SJSA1 (cell line): ENCODE results near the gene PIGS. TPM values are rescaled to one million over a fixed set of nuclear protein-coding genes. Genes with fewer than 3 reads are reported as not detected.

Experiments used
- DNase-seq, 2 experiments: peaks; one replicate each; pipeline ENCODE4 v3.0.0-alpha.2; 2015 to 2020; ENCODE audit warnings: low spot score in 2 of 2, low read depth in 1 of 2
- H3K27ac ChIP-seq: fragments of 250-450 bp; sonication (Bioruptor Pico); 2 replicates; pipeline ENCODE4 v1.5.1; 2020; ENCODE audit warnings: mild to moderate bottlenecking, moderate library complexity
- H3K27me3 ChIP-seq: fragments of 250-450 bp; sonication (Bioruptor Pico); replicated peaks from 2 replicates; pipeline ENCODE4 v1.5.1; 2020; ENCODE audit warnings: mild to moderate bottlenecking, moderate library complexity
- H3K36me3 ChIP-seq: fragments of 250-450 bp; sonication (Bioruptor Pico); 2 replicates; pipeline ENCODE4 v1.5.1; 2020; ENCODE audit warnings: mild to moderate bottlenecking
- H3K4me1 ChIP-seq: fragments of 250-450 bp; sonication (Bioruptor Pico); replicated peaks from 2 replicates; pipeline ENCODE4 v1.6.1; 2021; ENCODE audit warnings: mild to moderate bottlenecking
- H3K4me3 ChIP-seq: fragments of 250-450 bp; sonication (Bioruptor Pico); 2 replicates; pipeline ENCODE4 v1.5.1; 2020; ENCODE audit warnings: mild to moderate bottlenecking
- H3K9me3 ChIP-seq: fragments of 250-450 bp; sonication (Bioruptor Pico); replicated peaks from 2 replicates; pipeline ENCODE4 v1.5.1; 2020; ENCODE audit warnings: mild to moderate bottlenecking
- total RNA-seq: library from RNA; depleted of rRNA; stranded (reverse); fragments of >200 nt; shearing (Covaris generic); gene quantifications from 2 replicates; pipeline ENCODE4 v1.2.3, GENCODE V29; 2014

Gene PIGS
- total RNA-seq, 1 experiment from 2014 or later: 81.8 TPM

DNA sequence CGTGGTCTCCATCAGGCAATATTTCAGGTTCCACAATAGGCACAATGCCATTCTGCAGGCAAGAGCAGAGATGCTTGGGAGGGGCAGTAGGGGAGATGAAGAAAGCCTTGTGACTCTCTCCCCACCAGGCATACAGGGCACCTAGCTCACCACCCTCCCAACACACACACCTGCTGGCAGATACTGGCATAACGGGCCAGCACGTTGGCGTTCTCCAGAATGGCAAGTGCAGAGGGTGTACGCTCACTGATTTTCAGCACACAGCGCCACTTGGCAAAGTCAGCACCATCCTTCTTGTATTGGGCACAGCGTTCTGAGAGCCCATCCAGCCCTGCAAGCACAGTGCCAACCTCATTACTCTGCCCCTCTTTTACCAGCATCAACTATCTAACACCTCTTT lies 3.2 kb upstream of the PIGS start:
- Histone ChIP-seq H3K9me3 (no peaks in the 10 kb centered on the region), H3K36me3 (peaks cover 52% of the 10 kb centered on the region), H3K27ac (no peak overlapping the region), H3K4me1 (peaks cover 16% of the 10 kb centered on the region), H3K27me3 (no peaks in the 10 kb centered on the region), H3K4me3 (no peak overlapping the region)
- DNase-seq: no peak

DNA sequence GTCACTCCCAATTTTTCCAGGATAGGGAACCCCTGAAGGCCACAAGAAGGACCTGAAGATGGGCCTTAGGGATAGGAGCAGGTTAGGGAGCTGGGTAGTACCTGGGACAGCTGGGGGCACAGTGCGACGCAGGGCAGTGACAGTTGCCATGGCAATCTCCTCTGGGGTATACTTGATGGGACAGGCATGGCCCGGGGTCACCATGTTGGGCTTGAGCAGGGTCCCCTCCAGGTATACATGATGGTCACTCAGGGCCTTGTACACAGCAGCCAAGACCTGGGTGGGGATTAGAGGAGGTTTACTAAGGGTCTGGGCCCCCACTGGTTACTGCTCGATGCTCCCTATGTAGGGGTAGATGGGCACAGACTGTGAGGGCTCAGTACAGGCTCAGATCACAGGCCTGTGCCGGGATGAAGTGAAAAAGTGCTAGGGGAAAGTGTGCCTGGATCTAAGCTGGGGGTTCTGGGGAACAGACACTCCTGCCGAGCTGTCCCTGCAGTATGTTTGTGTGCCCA lies 2.7 kb upstream of the PIGS start:
- peaks cover 48% of the 10 kb centered on the region for H3K36me3 ChIP-seq
- DNase-seq: no peak
- H3K4me1 ChIP-seq: peaks cover 16% of the 10 kb centered on the region
- no peak overlapping the region for H3K4me3 ChIP-seq
- no peaks in the 10 kb centered on the region for H3K27me3 ChIP-seq
- H3K9me3 ChIP-seq: no peaks in the 10 kb centered on the region
- no peak overlapping the region for H3K27ac ChIP-seq

DNA sequence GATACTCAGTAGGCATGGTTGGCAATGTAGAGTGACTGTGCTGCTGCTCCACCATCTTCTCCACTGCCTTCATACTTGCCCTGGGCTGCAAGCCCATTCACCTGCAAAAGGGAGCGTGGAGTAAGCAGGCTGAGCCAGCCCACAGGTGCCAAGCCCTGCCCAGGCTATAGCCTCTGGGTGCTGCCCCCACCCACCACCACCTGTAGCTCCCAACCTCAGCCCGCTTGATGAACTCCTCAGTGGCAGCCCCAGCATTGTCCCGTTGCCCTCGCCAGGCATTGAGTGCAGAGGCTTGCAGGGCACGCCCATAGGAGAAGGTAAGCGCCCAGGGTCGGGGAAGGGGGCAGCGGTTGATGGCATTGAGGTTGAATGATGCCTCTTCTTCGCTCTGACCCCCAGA lies 2.2 kb upstream of the PIGS start:
- H3K36me3 ChIP-seq: peaks cover 43% of the 10 kb centered on the region
- H3K4me3 ChIP-seq: no peak overlapping the region
- H3K27me3 ChIP-seq: no peaks in the 10 kb centered on the region
- DNase-seq: no peak
- no peak overlapping the region for H3K27ac ChIP-seq
- H3K9me3 ChIP-seq: no peaks in the 10 kb centered on the region
- H3K4me1 ChIP-seq: peaks cover 16% of the 10 kb centered on the region

DNA sequence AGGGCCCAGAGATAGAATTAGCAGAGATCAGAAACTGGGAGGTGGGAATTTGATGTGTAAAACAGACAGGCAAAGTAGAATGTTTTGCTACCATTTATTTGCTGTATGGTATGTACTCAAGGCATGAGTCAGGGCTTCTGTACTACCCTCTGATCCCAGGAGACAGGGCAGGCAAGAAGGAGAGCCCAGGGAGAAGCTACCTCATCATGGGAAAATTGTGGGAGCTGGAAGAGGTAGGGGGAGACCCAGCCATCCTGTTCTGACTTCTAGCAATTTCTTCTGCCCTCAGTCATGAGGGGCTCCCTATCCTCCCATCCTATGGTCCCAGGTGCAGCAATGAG lies 1.7 kb upstream of the PIGS start:
- peaks cover 38% of the 10 kb centered on the region for H3K36me3 ChIP-seq
- no peaks in the 10 kb centered on the region for H3K27me3 ChIP-seq
- H3K27ac ChIP-seq: no peak overlapping the region
- no peak overlapping the region for H3K4me3 ChIP-seq
- DNase-seq: no peak
- no peaks in the 10 kb centered on the region for H3K9me3 ChIP-seq
- peaks cover 16% of the 10 kb centered on the region for H3K4me1 ChIP-seq

DNA sequence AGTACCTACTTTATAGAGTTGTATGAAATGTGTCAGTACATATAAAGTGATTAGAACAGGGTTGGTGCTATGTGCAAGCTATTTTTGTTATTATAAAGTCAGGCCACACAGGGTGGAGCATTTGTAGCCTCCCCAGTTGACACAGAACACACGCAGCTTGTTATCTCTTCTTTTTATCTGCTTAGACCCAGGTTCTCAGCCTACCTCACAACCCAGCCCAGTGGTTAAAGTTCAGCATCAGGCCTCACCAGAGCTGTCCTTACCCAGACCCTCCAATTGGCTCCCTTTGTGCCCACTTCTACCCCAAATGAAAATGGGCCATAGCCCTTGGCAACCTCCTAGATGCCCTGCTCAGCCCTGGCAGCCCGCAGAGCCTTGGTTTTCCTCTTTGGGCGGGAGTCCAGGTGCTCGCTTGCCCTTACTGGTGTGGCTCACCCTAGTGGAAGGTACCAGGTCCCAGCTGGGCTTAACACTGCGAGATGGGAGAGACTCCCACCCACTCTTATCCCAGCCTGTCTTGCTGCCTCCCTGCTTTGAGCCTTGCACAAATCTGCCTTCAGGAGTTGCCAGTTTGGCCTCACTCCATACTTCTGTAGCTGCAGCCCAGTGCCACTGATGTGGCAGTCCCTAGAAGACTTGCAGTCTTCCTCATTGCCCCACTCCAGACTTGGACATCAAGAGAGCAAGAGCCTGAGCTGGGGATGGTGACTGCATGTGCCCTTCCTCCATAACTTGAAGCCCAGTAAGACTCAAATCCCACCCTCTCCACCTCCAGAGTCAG lies 1.1 kb upstream of the PIGS start:
- peak overlapping the region; percentile 70; the same call in 1 of the 2 replicates for H3K4me3 ChIP-seq
- H3K36me3 ChIP-seq: peaks cover 34% of the 10 kb centered on the region
- no peak for DNase-seq
- H3K9me3 ChIP-seq: no peaks in the 10 kb centered on the region
- H3K27me3 ChIP-seq: no peaks in the 10 kb centered on the region
- no peak overlapping the region; the same call in 1 of the 2 replicates for H3K27ac ChIP-seq
- peaks cover 16% of the 10 kb centered on the region for H3K4me1 ChIP-seq

DNA sequence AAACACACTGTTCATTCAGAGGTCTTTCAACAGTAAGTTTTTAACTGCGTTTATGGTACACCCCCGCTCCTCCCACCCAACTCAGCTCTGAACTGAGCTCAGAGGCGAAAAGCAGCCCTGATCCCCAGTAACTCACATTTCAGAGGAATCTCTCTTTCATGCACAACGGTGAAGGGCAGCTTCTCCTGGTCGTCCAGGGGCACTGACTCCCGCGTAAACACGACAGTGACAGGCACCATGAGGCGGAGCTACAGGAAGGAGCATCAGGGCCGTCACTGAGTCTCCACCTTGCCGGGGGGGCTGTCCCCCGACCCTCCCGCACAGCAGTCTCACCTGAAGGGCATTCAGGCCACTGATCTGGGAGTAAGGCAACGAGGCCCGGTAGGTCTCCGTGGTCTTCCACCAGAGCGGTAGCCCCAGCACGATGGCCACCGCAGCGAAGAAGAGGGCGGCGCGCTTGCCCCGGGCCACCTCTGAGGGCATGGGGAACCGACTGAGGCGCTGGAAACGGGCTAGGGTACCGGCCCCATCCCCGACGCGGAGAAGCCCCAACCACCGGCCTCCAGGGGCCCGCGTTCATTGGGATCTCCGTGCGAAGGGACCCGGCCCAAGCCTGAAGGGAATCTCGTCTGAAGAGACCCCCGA lies 486 bp downstream of the PIGS start:
- no peaks in the 10 kb centered on the region for H3K27me3 ChIP-seq
- peak overlapping the region; percentile 18; the same call in 1 of the 2 replicates for H3K27ac ChIP-seq
- H3K36me3 ChIP-seq: peaks cover 29% of the 10 kb centered on the region
- peaks cover 10% of the 10 kb centered on the region for H3K4me1 ChIP-seq
- H3K4me3 ChIP-seq: peak overlapping the region; percentile 70
- peak in 1 of 2 experiments; percentile 26 for DNase-seq
- H3K9me3 ChIP-seq: no peaks in the 10 kb centered on the region

DNA sequence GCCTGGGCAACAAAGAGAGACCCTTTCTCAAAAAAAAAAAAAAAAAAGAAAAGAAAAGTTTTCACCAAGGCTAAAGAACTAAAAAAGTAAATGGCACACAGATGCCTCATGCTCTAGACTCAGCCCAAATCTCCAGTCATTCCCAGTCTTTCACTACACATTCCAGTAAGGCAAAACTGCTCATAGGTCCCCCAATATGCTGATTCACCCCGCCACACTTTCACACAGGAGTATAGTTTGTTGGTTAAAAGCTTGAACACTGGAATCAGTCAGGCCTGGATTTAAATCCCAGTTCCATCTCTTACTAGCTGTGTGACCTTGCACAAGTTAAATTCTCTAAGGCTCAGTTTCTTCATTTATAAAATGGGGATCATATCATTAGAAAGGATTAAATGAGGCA lies 1.9 kb downstream of the PIGS start:
- DNase-seq: no peak
- Histone ChIP-seq H3K36me3 (peaks cover 20% of the 10 kb centered on the region), H3K27ac (no peak overlapping the region), H3K4me1 (peaks cover 10% of the 10 kb centered on the region), H3K4me3 (no peak overlapping the region), H3K9me3 (no peaks in the 10 kb centered on the region), H3K27me3 (no peaks in the 10 kb centered on the region)

DNA sequence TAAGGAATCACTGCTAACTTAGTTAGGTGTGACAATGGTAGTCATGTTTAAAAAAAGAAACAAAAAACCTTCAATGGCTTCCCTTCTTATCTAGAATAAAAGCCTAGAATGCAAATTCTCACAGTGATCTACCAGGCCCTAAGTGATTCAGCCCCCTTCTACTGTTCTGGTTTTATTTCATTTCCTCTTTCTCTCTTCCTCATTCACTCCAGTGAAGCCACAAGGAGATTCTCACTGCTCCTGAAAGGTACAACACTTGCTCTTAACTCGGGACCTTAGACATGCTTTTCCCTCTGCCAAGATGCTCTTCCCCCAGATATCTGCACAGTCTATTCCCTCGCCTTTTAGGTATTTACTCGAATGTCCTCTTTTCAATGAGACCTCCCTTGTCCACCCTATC lies 3.7 kb downstream of the PIGS start:
- Histone ChIP-seq H3K27ac (no peak overlapping the region), H3K4me1 (peaks cover 17% of the 10 kb centered on the region), H3K4me3 (no peak overlapping the region), H3K9me3 (no peaks in the 10 kb centered on the region), H3K27me3 (no peaks in the 10 kb centered on the region), H3K36me3 (peaks cover 28% of the 10 kb centered on the region)
- DNase-seq: no peak

DNA sequence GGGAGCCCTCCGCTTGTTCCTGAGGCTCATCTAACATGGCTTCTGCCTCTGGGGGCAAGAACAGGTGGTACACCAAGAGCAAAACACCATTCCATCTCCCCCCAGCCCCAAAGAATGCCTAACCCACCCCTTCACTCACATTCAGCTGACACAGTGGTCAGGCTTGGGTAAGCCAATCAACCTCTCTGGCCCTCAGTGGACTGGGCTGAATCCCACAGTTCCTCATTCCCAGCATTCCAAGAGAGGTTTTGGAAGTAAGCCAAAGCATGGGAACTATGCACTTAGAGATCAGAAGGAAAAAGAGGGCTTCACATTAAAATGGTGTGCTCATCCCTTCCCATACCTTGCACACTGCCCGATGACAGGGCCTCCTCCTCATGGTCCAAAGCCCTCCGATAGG lies 7.8 kb downstream of the PIGS start:
- no peak overlapping the region for H3K4me3 ChIP-seq
- DNase-seq: peak in 1 of 2 experiments; percentile 62

DNA sequence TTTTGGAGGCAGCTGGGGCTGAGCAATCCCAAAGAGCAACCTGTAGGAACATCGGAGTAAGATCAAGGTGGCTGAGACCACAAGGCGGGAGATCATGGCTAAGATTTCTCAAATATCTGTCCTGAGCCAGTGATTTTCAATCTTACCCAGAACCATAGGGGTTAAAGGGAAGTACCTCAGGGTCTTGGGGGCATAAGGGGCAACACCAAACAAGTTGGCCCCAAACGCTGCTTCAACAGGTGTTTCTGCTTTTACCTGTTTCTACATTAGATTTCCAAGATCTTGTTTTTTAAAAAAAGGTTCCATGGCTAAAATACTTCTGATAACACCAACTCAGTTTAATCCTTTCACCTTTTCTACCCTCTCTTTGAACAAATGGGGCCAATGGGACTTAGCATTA lies 16.3 kb downstream of the PIGS start:
- H3K4me3 ChIP-seq: no peak overlapping the region
- H3K27me3 ChIP-seq: no peaks in the 10 kb centered on the region
- peaks cover 66% of the 10 kb centered on the region for H3K36me3 ChIP-seq
- H3K4me1 ChIP-seq: peaks cover 8% of the 10 kb centered on the region
- no peak overlapping the region for H3K27ac ChIP-seq
- DNase-seq: no peak
- no peaks in the 10 kb centered on the region for H3K9me3 ChIP-seq

More for the DNA sequence above, 7.8 kb downstream of the PIGS start:
- peaks cover 8% of the 10 kb centered on the region for H3K4me1 ChIP-seq
- no peaks in the 10 kb centered on the region for H3K27me3 ChIP-seq
- no peak overlapping the region for H3K27ac ChIP-seq
- no peaks in the 10 kb centered on the region for H3K9me3 ChIP-seq
- peaks cover 52% of the 10 kb centered on the region for H3K36me3 ChIP-seq

DNA sequence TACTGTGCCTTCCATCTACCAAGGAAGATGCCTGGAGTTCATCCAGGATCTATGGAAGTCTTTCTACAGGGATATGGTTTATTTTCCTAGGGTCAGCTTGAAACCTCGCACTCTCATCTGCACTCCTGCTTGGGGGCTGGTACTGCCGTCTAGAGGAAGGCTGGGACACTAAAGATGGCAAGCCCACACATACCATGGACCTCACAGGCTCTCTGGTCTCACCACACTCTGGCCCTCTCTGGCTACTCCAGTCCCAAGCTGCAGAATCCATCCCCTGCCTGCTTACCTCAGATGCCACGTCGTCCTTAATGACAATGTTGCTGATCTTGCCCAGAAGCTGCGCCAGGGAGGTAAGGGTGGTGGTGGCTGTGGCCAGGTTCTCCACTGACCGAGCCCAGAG lies 16.8 kb downstream of the PIGS start:
- Histone ChIP-seq H3K36me3 (peaks cover 61% of the 10 kb centered on the region), H3K27me3 (no peaks in the 10 kb centered on the region), H3K27ac (no peak overlapping the region), H3K9me3 (no peaks in the 10 kb centered on the region), H3K4me1 (peaks cover 8% of the 10 kb centered on the region), H3K4me3 (no peak overlapping the region)
- DNase-seq: no peak

DNA sequence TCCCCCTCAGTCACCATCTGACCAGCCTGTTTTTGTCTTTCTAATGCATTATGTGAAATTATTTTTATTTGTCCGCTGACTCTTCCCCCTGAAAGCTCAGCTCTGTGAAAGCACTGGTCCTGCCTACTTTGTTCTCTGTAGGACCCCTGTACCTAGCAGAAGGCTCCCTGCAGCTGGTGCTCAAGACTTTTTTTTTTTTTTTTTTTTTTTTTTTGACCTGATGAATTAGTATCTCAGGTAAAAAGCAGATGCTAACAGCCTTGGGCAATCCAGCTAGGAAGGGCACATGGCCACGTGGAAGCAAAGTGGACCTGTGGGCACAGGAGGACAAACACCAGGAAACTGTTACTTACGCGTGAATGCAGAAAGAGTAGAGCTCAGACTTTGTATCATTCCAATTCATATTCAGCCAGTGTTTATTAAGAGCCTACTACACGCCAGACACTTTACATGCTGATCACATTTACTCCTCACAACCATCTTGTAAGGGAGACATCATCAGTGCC lies 18.3 kb downstream of the PIGS start:
- DNase-seq: no peak
- Histone ChIP-seq H3K9me3 (no peaks in the 10 kb centered on the region), H3K36me3 (peaks cover 50% of the 10 kb centered on the region), H3K4me1 (peaks cover 8% of the 10 kb centered on the region), H3K4me3 (peak overlapping the region; percentile 95), H3K27me3 (no peaks in the 10 kb centered on the region), H3K27ac (no peak overlapping the region)

DNA sequence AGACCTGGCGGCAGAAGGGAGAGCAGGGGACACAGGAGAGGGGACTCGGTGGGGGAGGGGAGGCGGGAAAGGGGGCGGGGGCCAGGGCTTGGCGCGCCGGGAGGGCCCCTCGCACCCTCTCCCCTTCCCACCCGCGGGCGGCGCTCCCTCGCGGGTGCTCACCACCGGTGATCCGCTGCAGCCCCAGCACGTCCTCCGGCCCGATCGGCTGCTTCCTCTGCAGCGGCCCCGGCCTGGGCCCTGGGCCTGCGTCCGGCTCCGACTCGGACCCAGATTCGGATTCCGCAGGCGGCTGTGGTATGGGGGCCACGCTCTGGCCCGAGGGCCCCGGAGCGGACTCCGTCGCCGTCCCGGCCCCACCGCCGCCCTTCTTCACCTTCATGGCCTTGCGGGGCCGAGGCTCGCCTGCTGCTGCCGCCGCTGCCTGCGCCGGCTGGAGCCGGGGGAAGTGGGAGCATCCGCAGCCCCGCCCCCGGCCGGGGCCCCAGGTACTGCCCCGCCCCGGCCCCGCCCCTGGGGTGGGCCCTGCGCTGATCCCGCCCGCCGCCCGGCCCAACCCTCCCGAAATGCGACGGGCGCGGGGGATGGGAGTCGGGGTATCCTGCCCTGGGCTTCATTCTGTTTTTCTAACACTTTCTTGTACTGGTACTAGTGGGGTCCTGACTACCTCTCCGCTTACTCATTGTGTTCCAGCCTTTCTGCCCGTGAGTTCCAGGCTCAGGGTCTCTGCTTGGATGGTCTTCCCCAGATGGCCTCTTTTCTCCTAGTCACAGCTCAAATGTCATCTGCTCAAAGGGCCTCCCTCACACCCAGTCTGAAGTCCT lies 18.9 kb downstream of the PIGS start, which contains the start of gene UNC119:
Gene UNC119 (minus strand): TSS at position 449 of the 824 bp plus-strand sequence. CDS start 67 bp downstream, at position 382.
- DNase-seq: peak; percentile 68 to 69
- H3K36me3 ChIP-seq: peaks cover 45% of the 10 kb centered on the region
- no peak within 1 kb of the TSS for H3K27ac ChIP-seq
- no peaks in the 10 kb centered on the region for H3K9me3 ChIP-seq
- peak within 1 kb of the TSS; percentile 95 for H3K4me3 ChIP-seq
- H3K4me1 ChIP-seq: peaks cover 8% of the 10 kb centered on the region
- no peaks in the 10 kb centered on the region for H3K27me3 ChIP-seq
